HG02884 (cell line): ENCODE results near the gene PDE6C.
"Not testable (repeated sequence)": the region's sequence is repeated elsewhere in the genome, so short reads cannot be mapped to it uniquely, and the experiment has no call there.

ENCODE experiments used
- ATAC-seq: cut with Tn5 transposase; IDR thresholded peaks from one replicate; pipeline ENCODE4 v1.9.1; 2021; ENCODE audit warnings: mild to moderate bottlenecking, moderate library complexity; ENCODE audit not compliant: unreplicated experiment

Gene PDE6C

GRCh38 chr10:93629647-93630305 is 17.4 kb downstream of the PDE6C start:
- no peak for ATAC-seq

- no peak for ATAC-seq
Observed at GRCh38 chr10:93630625-93631557, 18.6 kb downstream of the PDE6C start.

DNA sequence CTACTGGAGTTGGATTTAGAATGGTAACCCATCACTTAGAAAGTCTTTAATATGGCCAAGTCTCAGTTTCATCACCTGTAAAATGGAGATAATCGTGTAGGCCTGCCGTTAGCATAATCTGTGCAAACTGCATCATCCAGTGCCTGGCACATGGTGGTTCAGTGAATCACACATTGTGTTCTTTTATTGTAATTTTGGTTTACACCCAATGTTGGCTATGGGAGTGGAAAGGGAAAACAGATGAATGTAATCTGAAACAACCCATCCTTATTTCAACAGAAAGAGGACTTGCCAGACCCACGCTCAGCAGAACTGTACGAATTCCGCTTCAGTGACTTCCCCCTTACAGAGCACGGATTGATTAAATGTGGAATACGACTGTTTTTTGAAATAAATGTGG is 27.5 kb downstream of the PDE6C start:
- no peak for ATAC-seq

- no peak for ATAC-seq
Observed at GRCh38 chr10:93652857-93653256, 40.5 kb downstream of the PDE6C start.

DNA sequence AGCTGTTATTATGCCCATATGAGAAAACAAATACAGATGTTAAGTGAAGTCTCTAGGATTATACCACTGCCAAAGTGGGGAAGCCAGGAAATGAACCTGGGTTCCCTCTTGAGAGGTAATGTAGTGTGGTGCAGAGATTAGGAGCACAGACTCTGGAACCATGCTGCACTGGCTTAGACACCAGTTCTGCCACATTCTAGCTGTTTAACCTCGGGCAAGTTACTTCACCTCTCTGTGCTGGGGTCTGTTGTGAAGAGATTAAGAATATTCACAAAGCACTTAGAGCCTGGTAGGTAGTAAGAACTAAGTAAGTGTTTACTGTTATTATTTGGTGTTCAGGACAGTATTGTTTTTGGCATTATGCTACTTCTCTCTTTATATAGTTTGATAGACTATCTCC is 41.9 kb downstream of the PDE6C start:
- ATAC-seq = no peak

DNA sequence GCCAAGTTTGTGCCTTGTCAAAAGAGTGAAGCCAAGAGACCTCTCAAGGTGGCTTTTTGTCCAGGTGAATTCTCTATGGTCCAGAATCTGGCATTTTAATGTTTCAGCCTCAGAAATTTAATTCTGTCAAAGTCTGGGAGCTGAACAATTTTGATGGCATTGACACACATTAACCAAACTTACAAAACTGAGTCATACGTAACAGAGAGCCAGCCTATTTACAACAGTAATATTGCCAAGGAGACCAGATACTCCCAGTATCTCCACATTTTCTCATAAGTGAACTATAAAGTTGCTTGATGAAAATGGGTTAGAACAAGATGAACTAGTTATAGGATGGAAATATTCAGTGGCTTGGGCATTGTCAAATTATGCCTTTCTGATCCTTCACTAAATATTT is 43.8 kb downstream of the PDE6C start:
- no peak for ATAC-seq

DNA sequence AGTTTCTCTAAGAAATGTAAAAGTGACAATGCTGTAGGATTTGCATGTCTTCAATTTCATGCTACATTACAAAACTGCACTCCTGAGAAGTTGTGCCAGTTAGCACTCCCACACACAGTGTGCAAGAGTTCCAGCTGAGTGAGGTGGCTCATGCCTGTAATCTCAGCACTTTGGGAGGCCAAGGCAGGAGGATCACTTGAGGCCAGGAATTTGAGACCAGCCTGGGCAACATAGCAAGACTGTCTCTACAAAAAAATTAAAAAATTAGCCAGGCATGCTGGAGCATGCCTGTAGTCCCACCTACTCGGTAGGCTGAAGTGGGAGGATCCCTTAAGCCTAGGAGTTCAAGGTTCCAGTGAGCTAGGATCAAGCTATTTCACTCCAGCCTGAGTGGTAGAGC is 45.4 kb downstream of the PDE6C start:
- ATAC-seq = no peak

DNA sequence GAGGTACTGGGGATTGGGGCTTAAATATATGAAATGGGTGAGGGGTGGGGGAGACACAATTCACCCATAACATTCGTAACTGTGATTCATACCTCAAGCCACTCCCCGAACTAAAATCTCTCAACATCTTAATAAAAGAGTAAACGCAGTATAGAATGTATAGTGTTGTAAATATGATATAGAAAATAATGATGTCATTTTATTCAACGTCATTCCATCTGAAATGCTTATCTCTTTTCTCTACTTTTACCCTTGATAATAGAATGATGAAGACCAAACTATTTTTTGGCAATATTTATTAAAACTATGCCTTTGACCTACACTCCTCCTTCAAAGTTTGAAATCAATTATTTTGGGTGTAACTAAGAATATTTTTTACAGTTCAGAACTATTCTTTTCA is 53.7 kb downstream of the PDE6C start:
- ATAC-seq = no peak

DNA sequence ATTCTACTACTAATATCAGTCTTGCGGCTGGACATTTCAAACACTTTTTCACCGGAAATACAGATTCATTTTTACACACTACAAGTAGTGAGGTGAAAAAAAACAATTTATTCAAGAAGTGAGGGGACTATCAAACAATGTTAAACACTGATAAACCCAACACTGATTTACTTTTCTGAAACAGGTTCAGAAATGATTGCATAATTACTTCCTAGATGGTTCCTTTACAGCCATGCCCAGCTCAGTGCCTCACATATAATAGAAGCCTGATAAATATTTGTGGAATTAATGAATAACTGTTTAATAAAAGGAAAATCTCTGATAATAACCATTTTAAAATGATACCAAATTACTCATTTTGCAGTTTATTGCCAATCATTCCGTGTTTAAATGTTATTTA is 55.5 kb downstream of the PDE6C start:
- ATAC-seq = no peak

- ATAC-seq = no peak
Observed at GRCh38 chr10:93670372-93670771, 58.0 kb downstream of the PDE6C start.

GRCh38 chr10:93671042-93671441 is 58.7 kb downstream of the PDE6C start:
- no peak for ATAC-seq

DNA sequence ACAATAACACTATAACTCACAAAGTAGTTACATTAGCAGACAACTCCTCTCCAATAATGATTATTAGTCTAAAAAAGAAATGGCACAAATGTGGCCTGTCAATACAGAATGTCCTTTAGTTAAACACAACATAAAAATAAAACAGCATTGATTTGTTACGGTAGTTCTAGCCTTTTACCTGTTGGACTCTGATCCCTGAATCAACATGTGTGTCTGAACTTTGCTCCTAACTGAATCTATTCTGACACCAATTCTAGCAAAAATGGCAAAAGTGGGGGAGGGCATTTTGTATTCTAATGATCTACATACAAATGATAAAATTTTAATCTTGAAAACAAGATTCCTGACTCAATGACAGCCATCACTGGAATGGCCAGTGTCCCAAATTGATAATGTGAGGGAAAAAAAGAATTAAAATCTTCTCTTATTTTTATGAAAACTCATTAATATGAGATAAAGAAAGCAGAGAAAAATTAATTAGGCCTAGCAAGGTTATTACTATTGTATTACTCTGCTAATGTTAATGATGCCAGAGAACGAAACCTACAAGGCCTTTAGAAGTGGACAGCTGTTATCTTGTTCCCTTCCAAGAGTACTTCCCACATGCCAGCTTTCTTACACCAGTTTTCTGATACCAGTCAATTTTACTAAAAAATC is 59.8 kb downstream of the PDE6C start:
- no peak for ATAC-seq

GRCh38 chr10:93672890-93673289 is 60.6 kb downstream of the PDE6C start:
- ATAC-seq = no peak

DNA sequence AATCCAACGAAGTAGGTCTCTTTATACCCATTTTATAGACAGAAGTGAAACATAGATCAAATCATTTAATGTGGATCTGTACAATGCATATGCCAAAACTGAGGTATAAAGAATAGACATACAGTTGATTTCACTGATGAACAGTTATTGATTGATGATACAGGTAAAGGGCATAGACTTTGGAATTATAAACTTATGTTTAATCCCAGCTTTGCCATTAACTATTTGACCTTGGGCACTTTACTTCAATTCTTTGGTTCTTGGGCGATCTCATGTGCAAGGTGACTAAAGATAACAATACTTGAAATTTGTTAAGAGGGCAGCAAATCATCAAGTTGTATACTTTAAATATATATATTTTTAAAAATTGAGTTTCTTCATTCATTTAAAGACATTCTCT is 61.5 kb downstream of the PDE6C start:
- ATAC-seq = no peak

DNA sequence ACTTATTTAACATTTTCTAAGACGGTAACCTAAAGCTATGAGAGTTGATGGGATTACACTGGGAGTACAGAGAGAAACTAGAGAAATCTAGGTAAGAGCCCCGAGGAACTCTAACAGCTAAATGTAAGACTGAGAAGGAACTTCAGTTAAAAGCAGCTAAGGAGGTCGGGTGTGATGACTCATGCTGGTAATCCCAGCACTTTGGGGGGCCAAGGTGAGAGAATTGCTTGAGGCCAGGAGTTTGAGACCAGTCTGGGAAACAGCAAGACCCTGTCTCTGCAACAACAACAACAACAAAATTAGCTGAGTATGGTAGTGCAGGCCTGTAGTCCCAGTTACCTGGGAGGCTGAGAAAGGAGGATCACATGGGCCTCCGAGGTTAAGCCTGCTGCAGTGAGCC is 66.0 kb downstream of the PDE6C start:
- no peak for ATAC-seq

GRCh38 chr10:93678805-93679587 is 66.7 kb downstream of the PDE6C start:
- no peak for ATAC-seq

DNA sequence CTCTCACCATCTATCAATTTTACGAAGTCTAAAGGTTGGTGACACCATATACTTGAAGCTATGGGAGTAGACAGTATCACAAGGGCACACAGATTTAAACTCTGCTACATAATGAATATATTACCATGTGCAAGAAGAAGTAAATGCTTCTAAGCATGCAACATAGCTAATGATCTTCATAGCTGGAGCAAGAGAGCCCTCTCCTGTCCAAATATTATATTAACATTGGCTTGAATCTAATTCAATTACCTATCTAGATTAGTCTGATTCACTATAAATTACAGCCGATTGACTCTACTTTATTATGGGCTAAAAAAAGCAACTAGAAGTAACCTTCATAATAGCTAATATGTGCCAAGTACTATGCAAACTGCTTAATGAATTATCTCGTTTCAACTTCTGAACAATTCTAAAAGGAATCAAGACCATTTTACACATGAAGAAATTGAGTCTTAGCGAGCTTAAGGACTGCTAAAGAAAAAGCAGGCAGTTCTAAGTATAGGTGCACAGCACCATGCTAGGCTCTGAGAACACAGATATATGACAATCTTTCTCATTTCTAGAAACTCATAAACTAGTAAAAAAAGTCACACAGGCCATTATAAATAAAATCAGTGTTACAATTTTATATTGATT is 68.2 kb downstream of the PDE6C start:
- no peak for ATAC-seq

DNA sequence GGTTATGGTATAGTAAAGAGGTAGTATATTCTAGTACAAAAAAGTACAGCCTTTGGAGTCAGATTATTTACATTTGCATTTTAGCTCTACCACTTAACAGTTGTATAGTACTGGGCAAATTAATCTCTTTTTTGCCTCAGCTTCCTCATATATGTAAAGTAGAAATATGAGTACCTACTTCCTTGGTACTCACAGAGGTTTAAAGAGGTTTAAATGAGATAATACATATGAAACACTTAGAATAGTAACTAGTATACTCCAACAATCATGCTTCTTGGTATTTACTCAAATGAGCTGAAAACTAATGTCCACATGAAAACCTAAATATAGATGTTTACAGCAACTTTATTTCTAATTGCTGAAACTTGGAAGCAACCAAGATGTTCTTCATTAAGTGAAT is 75.4 kb downstream of the PDE6C start:
- ATAC-seq = no peak

DNA sequence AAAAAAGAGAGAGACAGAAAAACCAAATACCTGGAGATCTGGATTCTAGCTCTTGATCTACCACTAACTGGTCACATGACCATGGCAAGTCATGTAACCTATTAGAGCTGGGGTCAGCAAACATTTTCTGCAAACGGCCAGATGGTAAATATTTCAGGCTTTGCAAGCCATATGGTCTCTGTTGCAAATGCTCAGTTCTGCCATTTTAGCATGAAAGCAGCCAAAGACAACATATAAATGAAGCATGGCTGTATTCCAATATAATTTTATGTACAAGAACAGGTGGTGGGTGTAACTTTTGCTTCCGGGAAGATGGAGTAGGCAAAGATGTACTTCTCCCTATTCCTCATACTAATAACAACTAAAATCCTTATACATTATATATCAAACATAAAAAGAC is 83.4 kb downstream of the PDE6C start:
- ATAC-seq = no peak

GRCh38 chr10:93696582-93696981 is 84.2 kb downstream of the PDE6C start:
- ATAC-seq = not testable (repeated sequence)

DNA sequence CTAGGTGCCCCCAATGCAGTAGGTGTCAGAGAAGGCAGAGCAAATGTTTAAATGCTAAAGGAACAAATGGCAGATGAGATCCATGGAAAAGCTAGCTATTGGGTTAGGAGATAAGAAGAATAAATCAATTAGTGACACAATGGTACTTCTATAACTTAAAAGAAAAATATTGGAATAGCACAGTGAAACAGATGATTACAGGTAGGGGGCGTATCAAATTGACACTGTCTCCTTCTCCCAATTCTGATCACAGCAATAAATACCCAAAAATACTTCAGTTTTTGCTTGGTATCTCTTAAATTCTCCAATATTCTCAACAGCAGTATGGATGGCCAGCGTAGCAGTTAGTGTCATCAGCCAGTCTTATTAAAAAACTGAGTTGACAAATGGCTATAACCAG is 84.9 kb downstream of the PDE6C start:
- ATAC-seq = no peak
